Activated T-helper 2 cell treated with anti-CD3 and anti-CD28 coated beads, Interferon-gamma antibody, Interleukin-2, Interleukin-4, amounts not matched to agents 10 μg/mL and 5 μg/mL and 100 μg/mL, durations not matched to agents 14 hours and 24 hours and 36 hours (primary cell): ENCODE measurements around the gene LLCFC1. TPM values are rescaled to one million over a fixed set of nuclear protein-coding genes. Genes with fewer than 3 reads are reported as not detected.

Experiments
- DNase-seq: peaks from one replicate; pipeline ENCODE4 v3.0.0; 2021; ENCODE audit warnings: low spot score
- H3K27ac Mint-ChIP-seq: one replicate; pipeline ENCODE4 v1.8.0; 2021; ENCODE audit warnings: mixed read lengths
- H3K27me3 Mint-ChIP-seq: one replicate; pipeline ENCODE4 v1.8.0; 2021; ENCODE audit warnings: low read depth, mixed read lengths
- H3K36me3 Mint-ChIP-seq: one replicate; pipeline ENCODE4 v1.8.0; 2021; ENCODE audit warnings: low read depth, mixed read lengths
- H3K4me1 Mint-ChIP-seq: one replicate; pipeline ENCODE4 v1.8.0; 2021; ENCODE audit warnings: low read depth, mixed read lengths
- H3K4me3 Mint-ChIP-seq: one replicate; pipeline ENCODE4 v1.8.0; 2021; ENCODE audit warnings: low read depth, mild to moderate bottlenecking, moderate library complexity, mixed read lengths
- H3K9me3 Mint-ChIP-seq: one replicate; pipeline ENCODE4 v1.8.0; 2021; ENCODE audit warnings: mixed read lengths
- intact Hi-C: fragments of 100-400 bp; cut with micrococcal nuclease; formaldehyde crosslinking; loops from one replicate; pipeline ENCODE4 v1.15.1; 2023
- total RNA-seq: library from RNA; stranded (reverse); gene quantifications from 2 replicates; pipeline ENCODE4 v1.2.3, GENCODE V29; 2022

The LLCFC1 gene
- total RNA-seq, 1 donor from 2014 or later, result not detected

DNA sequence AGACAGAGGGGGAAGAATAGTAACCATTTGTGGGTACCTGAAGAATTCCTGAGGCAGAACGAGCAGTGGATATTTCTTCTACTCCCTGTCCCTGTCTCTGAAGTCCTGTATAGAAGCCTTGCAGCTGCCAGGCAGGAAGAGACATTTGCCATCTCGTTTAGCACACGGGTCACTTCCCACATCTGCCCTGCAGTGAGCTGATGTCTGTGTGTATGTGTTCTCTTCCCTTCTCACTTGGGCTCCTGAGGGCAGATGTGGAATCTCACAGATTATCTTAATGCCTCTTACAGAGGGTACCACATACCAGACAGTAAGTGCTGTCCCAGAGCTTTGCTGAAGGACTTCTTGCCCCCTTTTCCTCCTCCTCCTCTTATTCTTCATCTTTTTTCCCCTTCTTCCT is 39.6 kb upstream of the LLCFC1 start:
- H3K4me1 Mint-ChIP-seq, result no peaks in the 10 kb centered on the region
- intact Hi-C loops, result no loop called here
- H3K27ac Mint-ChIP-seq, result no peak overlapping the region
- no peak overlapping the region for H3K4me3 Mint-ChIP-seq
- no peaks in the 10 kb centered on the region for H3K9me3 Mint-ChIP-seq
- no peaks in the 10 kb centered on the region for H3K36me3 Mint-ChIP-seq
- H3K27me3 Mint-ChIP-seq, result peaks cover 7% of the 10 kb centered on the region
- no peak for DNase-seq

DNA sequence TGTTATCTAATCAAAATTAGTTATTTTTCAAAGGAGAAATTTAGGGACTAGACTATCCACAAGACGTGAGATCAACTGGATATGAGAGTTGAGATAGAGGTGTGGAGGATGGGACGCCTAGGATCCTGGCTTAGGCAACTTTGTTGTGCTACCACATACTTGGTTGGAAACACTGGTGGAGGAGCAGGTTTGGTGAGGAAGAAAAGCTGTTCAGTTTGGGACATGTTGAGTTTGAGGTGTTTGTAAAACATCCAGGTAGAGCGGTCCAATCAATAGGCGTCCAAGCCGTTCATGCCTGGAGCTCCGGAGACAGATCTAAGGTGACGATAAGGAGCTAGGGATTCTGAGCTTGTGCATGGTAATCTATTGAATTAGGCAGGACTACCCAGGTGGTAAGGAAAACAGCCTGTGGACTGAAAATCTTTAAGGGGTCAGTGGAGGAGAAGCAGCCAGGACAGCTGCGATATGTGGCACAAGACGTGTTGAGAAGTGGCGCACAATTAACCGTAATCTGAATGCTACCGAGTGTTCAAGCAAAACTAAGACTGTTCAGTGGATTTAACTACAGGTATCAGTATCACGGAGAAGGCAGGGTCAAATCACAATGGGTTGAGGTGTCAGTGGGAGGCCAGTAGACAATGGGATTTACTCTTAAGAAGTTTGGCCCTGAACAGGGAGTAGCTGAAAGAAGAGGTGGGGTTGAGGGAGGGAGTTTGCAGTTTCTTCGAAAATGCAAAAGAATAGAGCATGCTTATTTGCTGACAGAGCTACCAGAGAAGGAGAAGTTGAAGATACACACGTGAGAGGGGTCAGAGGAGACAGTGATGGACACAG is 37.6 kb upstream of the LLCFC1 start:
- DNase-seq, result no peak
- Mint-ChIP-seq H3K4me1 (no peaks in the 10 kb centered on the region), H3K36me3 (no peaks in the 10 kb centered on the region), H3K4me3 (no peak overlapping the region), H3K27me3 (peaks cover 7% of the 10 kb centered on the region), H3K27ac (no peak overlapping the region), H3K9me3 (peaks cover 4% of the 10 kb centered on the region)
- intact Hi-C loops, result no loop called here

DNA sequence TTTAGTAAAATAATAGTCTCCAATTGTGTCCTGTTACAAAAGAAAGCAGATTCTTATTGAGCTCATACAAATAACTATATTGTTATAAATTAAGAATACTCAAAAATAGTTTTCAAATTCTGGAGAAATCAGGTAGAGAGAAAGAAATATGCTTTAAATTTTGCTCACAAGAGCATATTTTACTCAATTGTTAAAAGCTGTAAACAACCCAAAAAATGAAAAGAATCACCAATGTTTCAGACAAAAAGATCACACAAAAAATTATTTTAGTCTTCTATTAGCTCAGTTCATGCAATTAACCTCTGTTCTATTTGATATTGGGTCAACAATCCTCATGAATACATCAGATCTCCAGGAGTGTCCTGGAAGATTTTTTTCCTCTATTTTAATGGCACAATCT is 35.2 kb upstream of the LLCFC1 start:
- peaks cover 4% of the 10 kb centered on the region for H3K9me3 Mint-ChIP-seq
- no peaks in the 10 kb centered on the region for H3K36me3 Mint-ChIP-seq
- H3K4me3 Mint-ChIP-seq, result no peak overlapping the region
- no peak for DNase-seq
- H3K4me1 Mint-ChIP-seq, result no peaks in the 10 kb centered on the region
- H3K27me3 Mint-ChIP-seq, result peaks cover 7% of the 10 kb centered on the region
- no peak overlapping the region for H3K27ac Mint-ChIP-seq
- intact Hi-C loops, result no loop called here

DNA sequence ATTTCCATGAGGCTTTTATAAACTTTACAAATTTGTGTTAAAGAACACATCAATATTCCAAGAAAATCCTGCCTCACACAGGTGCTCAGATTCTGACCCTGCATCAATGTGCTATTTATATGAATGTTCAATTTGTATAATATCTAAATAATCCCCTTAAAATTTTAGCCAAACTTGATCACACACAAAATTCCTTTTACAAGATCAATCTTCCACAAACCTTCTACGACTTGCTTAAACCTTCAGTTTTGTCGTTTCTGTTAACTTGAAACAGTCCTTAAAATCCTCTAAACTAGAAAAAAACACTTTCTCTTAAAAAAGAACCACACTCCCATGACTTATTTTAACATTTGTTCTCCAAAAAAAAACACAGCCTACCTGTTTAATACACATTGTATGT is 33.5 kb upstream of the LLCFC1 start:
- DNase-seq, result no peak
- Mint-ChIP-seq H3K36me3 (no peaks in the 10 kb centered on the region), H3K9me3 (peaks cover 4% of the 10 kb centered on the region), H3K4me3 (no peak overlapping the region), H3K4me1 (no peaks in the 10 kb centered on the region), H3K27me3 (peaks cover 4% of the 10 kb centered on the region), H3K27ac (no peak overlapping the region)
- intact Hi-C loops, result no loop called here

DNA sequence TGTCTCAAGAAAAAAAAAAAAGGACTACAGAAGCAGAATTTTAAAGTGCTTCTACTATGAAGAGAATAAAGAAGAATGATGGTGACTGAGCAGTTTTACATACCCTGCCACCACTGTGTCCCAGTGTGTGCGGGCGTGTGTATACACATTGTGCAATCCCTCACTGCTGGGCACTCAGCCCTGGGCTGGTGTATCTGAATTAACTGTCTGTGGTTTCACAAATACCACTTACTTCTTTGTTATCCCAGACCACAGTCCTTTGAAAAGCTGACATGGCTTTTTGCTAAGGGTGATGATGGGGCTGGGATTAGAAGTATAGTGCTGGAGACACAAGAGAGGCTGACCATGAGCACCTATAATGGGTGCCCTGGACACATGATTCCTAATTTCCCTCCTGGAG is 32.6 kb upstream of the LLCFC1 start:
- intact Hi-C loops, result no loop called here
- peaks cover 7% of the 10 kb centered on the region for H3K27me3 Mint-ChIP-seq
- peaks cover 4% of the 10 kb centered on the region for H3K9me3 Mint-ChIP-seq
- no peak for DNase-seq
- H3K36me3 Mint-ChIP-seq, result no peaks in the 10 kb centered on the region
- no peak overlapping the region for H3K27ac Mint-ChIP-seq
- H3K4me1 Mint-ChIP-seq, result no peaks in the 10 kb centered on the region
- no peak overlapping the region for H3K4me3 Mint-ChIP-seq

DNA sequence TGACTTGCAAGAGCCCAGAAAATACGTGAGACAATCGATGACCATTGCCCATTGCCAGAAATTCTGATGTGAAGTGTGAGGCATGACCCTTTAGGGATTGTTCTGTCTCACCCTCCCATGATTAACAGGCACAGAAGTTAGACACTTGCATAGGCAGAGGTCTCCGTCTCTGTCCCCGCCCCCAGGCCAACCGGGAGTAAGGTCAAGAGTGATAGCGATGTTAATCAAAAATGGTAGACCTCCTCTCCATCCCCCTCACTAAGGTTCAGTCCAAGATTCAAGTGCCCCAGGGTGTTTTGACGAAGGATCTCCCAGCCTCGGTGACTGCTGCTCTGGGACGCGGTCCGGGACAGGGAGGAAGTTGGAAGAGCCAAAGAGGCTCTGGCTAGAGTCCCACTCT is 31.0 kb upstream of the LLCFC1 start:
- H3K4me1 Mint-ChIP-seq, result no peaks in the 10 kb centered on the region
- H3K4me3 Mint-ChIP-seq, result no peak overlapping the region
- peaks cover 4% of the 10 kb centered on the region for H3K9me3 Mint-ChIP-seq
- DNase-seq, result no peak
- peaks cover 5% of the 10 kb centered on the region for H3K27me3 Mint-ChIP-seq
- no peak overlapping the region for H3K27ac Mint-ChIP-seq
- H3K36me3 Mint-ChIP-seq, result no peaks in the 10 kb centered on the region
- intact Hi-C loops, result no loop called here

DNA sequence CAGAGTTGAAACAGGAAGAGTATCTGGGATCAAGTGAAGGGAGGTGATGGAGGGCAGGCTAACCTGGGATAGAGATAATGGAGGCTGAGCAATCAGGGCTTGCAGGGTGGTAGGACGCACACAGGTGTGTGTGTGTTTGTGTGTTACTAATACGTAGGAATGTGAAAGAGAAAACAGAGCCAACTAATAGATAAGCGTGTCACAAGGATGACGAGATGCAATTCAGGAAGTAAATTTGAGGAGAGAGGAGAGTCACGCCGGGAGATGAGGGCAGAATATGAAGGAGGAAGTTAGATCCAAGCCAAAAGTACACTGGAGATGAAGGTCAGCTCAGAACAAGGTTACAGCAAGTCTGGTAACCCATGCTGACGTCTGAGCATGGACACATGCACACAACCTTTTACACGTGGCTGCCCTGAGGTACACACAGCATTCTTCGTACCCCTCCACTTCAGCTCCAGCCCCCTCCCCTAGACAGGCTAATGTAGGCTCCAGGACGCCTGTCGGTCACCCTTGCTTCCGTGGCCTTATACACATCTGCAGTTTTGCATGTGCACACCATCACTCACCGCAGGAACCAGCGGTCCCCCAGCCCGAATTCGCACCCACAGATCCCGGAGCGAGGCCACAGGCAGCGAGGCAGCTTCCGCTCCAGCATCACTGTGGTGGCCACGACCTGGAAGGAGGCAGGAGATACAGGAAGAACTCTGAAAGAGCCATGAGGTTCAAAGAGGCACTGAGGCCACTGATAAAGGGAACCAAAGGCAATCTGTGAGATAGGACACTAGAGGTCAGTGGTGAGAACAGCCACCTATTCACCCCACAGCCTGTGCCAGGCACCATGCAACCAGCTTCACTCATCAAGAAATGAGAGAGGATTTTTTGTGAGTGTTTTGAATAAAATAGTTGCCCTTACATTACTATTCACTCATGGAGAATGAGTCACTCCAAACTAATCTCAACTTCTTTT is 30.1 kb upstream of the LLCFC1 start:
- no peaks in the 10 kb centered on the region for H3K36me3 Mint-ChIP-seq
- H3K27me3 Mint-ChIP-seq, result peaks cover 7% of the 10 kb centered on the region
- H3K4me1 Mint-ChIP-seq, result no peaks in the 10 kb centered on the region
- intact Hi-C loops, result no loop called here
- H3K4me3 Mint-ChIP-seq, result no peak overlapping the region
- no peak for DNase-seq
- H3K9me3 Mint-ChIP-seq, result peaks cover 4% of the 10 kb centered on the region
- H3K27ac Mint-ChIP-seq, result no peak overlapping the region

DNA sequence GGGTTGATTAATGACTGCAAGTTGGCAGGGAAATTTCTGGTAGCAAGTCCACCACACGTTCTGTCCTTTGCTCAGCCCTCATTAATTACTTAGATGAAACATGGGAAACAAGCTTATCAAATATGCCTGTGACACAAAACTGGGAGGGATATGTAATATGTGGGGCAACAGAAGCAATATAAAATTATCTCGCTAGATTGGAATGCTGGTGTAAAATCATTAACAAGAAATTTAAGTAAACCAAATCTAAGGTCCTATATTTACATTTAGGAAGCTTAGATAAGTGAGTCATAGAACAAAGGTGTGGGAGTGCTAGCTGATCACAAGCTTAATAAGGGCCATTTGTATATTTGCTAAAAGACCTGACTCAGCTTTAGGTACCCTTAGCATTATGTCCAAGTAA is 29.3 kb upstream of the LLCFC1 start:
- peaks cover 10% of the 10 kb centered on the region for H3K27me3 Mint-ChIP-seq
- no peak overlapping the region for H3K27ac Mint-ChIP-seq
- H3K4me1 Mint-ChIP-seq, result no peaks in the 10 kb centered on the region
- intact Hi-C loops, result no loop called here
- H3K36me3 Mint-ChIP-seq, result no peaks in the 10 kb centered on the region
- peaks cover 4% of the 10 kb centered on the region for H3K9me3 Mint-ChIP-seq
- H3K4me3 Mint-ChIP-seq, result no peak overlapping the region
- DNase-seq, result no peak

DNA sequence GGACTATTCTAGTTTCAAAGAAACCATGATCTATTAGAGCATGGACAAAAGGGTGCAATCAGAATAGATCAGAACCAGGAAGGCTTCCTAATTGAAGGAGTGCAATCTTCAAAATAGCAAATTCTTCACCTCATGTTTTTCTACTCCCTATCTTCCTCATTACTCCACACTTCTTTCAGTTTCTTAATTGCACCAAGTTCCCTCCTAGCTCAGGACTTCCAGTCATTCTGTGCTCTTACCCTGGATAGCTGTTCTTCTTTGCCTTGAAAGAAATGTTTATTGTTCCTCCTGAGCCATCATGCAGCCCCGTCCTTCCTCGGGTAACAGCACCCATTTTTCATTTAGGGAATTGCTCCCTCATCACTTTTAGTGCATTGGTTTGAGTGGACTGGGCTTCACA is 28.8 kb upstream of the LLCFC1 start:
- Mint-ChIP-seq H3K27ac (no peak overlapping the region), H3K4me1 (no peaks in the 10 kb centered on the region), H3K27me3 (peaks cover 10% of the 10 kb centered on the region), H3K4me3 (no peak overlapping the region), H3K36me3 (no peaks in the 10 kb centered on the region), H3K9me3 (peaks cover 4% of the 10 kb centered on the region)
- intact Hi-C loops, result no loop called here
- no peak for DNase-seq

DNA sequence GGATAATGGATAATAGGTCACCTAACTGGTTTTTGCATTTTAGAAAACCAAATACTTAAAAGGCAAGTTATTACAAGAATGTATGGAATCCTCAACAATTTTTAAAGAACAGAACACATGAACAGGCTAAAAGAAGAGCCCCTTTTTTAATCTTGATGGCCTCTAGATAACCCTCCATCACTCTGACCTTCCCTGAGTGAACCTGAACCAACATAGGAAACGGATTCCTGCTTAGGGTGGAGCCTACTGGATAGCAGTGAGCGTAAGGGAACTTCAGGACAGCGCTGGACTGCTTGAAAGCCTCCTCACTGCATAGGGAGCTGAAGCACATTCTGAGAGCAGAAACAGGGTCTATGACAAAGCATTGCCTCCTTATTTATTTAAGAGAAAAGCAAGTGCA is 26.2 kb upstream of the LLCFC1 start:
- Mint-ChIP-seq H3K27ac (no peak overlapping the region), H3K4me3 (no peak overlapping the region), H3K4me1 (no peaks in the 10 kb centered on the region), H3K27me3 (peaks cover 14% of the 10 kb centered on the region), H3K36me3 (no peaks in the 10 kb centered on the region), H3K9me3 (no peaks in the 10 kb centered on the region)
- intact Hi-C loops, result no loop called here
- DNase-seq, result no peak

DNA sequence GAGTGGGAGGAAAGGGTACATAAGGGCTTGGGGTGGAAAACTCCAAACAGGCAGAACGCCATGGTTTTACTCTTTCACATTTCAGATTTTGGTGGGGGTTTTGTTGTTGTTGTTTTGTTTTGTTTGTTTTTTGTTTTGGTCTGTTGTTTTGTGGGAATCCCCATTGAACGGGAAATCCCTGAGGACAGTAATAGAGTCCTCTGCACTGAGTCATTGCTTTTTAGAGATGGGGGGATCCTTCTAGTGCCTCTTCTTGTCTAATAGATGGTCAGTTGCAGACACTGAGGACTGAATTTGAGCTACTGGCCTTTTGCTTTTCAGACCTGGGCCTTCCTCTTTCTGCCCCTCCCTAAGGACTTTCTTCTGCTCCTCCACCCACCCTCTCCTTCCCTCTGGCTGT is 25.7 kb upstream of the LLCFC1 start:
- H3K27me3 Mint-ChIP-seq, result peaks cover 18% of the 10 kb centered on the region
- H3K4me1 Mint-ChIP-seq, result no peaks in the 10 kb centered on the region

DNA sequence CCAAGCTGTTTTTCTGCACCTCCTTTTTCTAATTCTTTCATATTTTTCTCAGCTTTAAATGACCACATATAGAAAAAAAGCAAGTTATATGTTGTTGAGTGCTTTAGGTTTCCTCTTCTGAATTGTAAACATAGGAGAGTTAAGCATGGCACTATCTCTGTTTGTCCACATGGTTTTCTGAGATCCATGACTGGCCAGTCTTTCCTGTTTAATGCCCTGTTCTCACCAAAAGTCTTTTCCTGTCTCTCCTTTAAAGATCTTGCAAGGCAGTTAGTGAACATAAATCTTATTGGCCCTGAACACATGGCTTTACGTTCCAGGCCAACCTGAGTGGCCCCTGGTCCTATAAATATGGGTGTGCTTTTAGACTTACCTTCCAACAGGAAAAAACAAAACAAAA is 25.2 kb upstream of the LLCFC1 start:
- H3K27ac Mint-ChIP-seq, result no peak overlapping the region
- no peaks in the 10 kb centered on the region for H3K9me3 Mint-ChIP-seq
- no peak for DNase-seq
- intact Hi-C loops, result no loop called here
- peaks cover 17% of the 10 kb centered on the region for H3K27me3 Mint-ChIP-seq
- H3K4me3 Mint-ChIP-seq, result no peak overlapping the region
- no peaks in the 10 kb centered on the region for H3K4me1 Mint-ChIP-seq
- no peaks in the 10 kb centered on the region for H3K36me3 Mint-ChIP-seq

More for the DNA sequence above, 25.7 kb upstream of the LLCFC1 start:
- H3K9me3 Mint-ChIP-seq, result no peaks in the 10 kb centered on the region
- intact Hi-C loops, result no loop called here
- no peak for DNase-seq
- no peak overlapping the region for H3K4me3 Mint-ChIP-seq
- no peaks in the 10 kb centered on the region for H3K36me3 Mint-ChIP-seq
- no peak overlapping the region for H3K27ac Mint-ChIP-seq

DNA sequence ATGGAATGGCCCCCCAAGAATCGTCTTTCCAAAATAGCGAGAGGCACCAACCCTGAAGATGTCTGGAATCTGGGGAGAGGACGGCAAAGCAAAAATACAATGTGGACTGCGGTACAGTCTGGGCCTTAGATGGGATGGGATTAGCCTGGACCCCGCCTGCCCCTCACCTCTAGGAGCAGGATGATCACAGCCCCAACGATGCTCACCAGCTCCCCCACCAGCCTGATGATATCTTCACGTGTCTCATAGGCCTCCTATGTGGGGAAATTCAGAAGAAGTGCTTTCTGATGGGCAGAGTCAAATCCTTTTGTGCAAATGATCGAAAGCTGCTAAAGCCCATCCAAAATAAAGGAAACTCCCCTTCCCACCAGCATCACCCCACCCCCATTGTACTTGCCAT is 24.0 kb upstream of the LLCFC1 start:
- Mint-ChIP-seq H3K27ac (no peak overlapping the region), H3K27me3 (peaks cover 17% of the 10 kb centered on the region), H3K4me1 (no peaks in the 10 kb centered on the region), H3K4me3 (no peak overlapping the region), H3K36me3 (no peaks in the 10 kb centered on the region), H3K9me3 (no peaks in the 10 kb centered on the region)
- intact Hi-C loops, result no loop called here
- DNase-seq, result no peak
